BLaER1 (cell line): Measurements from ENCODE around the gene ST8SIA1.

Experiments used
- H3K27ac ChIP-seq: shearing (Covaris generic); formaldehyde crosslinking; 2 replicates; pipeline ENCODE4 v1.8.1; 2022
- H3K27me3 ChIP-seq: shearing (Covaris generic); formaldehyde crosslinking; 2 replicates; pipeline ENCODE4 v1.8.1; 2022
- H3K36me3 ChIP-seq: shearing (Covaris generic); formaldehyde crosslinking; 2 replicates; pipeline ENCODE4 v1.8.1; 2022
- H3K4me1 ChIP-seq: shearing (Covaris generic); formaldehyde crosslinking; 2 replicates; pipeline ENCODE4 v1.8.1; 2022
- H3K4me2 ChIP-seq: shearing (Covaris generic); formaldehyde crosslinking; 2 replicates; pipeline ENCODE4 v1.8.1; 2022
- H3K4me3 ChIP-seq: shearing (Covaris generic); formaldehyde crosslinking; 2 replicates; pipeline ENCODE4 v1.8.1; 2022
- H3K9ac ChIP-seq: shearing (Covaris generic); formaldehyde crosslinking; 2 replicates; pipeline ENCODE4 v1.8.1; 2022
- H3K9me3 ChIP-seq: shearing (Covaris generic); formaldehyde crosslinking; 2 replicates; pipeline ENCODE4 v1.8.1; 2022
- H4K20me1 ChIP-seq: shearing (Covaris generic); formaldehyde crosslinking; 2 replicates; pipeline ENCODE4 v1.8.1; 2022
- Cebpa-rat ChIP-seq: shearing (Covaris generic); IDR thresholded peaks from 2 replicates; pipeline ENCODE4 v1.8.1; 2022

ST8SIA1 gene

DNA sequence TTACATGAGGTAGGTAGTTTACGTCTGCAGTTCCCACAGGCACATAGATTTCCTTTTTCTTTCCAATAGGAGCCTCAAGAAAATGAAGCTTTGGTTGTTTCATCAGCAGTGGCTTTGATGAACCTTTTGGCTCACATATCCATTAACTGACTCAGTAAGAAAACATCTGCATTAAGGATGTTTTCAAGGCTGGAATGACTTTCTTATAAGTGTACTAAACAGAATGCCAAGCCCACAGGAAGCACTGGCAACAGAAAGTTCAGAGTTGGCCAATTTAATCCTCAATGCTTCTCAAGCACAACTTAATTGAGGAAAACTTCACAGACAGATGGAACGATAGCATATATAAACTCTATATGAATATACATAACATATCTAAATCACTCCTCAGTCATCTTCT, 63.5 kb downstream of the ST8SIA1 start:
- Histone ChIP-seq H3K9ac (no peak overlapping the region), H3K27me3 (no peaks in the 10 kb centered on the region), H3K9me3 (no peaks in the 10 kb centered on the region), H3K27ac (no peak overlapping the region), H4K20me1 (no peaks in the 10 kb centered on the region), H3K4me2 (no peak overlapping the region), H3K36me3 (no peaks in the 10 kb centered on the region), H3K4me1 (no peaks in the 10 kb centered on the region), H3K4me3 (no peak overlapping the region)
- no peak for TF ChIP-seq Cebpa-rat

GRCh38 chr12:22268973-22269372, 65.5 kb downstream of the ST8SIA1 start:
- Histone ChIP-seq H4K20me1 (no peaks in the 10 kb centered on the region), H3K4me3 (no peak overlapping the region), H3K9ac (no peak overlapping the region), H3K36me3 (no peaks in the 10 kb centered on the region), H3K4me2 (no peak overlapping the region), H3K4me1 (no peaks in the 10 kb centered on the region), H3K27ac (no peak overlapping the region), H3K9me3 (no peaks in the 10 kb centered on the region), H3K27me3 (no peaks in the 10 kb centered on the region)
- no peak for TF ChIP-seq Cebpa-rat

DNA sequence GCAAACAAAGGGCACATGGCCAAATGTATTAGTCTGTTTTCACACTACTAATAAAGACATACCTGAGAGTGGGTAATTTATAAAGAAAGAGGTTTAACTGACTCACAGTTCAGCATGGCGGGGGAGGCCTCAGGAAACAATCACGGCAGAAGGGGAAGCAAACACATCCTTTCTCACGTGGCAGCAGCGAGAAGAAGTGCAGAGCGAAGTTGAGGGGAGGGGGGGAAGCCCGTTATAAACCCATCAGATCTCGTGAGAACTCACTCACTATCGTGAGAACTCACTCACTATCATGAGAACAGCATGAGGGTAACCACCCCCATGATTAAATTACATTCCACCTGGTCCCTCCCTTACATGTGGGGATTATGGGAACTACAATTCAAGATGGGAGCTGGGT, 66.1 kb downstream of the ST8SIA1 start:
- no peak overlapping the region for H3K9ac ChIP-seq
- H3K9me3 ChIP-seq: no peaks in the 10 kb centered on the region
- H3K4me2 ChIP-seq: no peak overlapping the region
- no peaks in the 10 kb centered on the region for H3K27me3 ChIP-seq
- H3K36me3 ChIP-seq: no peaks in the 10 kb centered on the region
- TF ChIP-seq Cebpa-rat: no peak
- no peak overlapping the region for H3K4me3 ChIP-seq
- H3K4me1 ChIP-seq: no peaks in the 10 kb centered on the region
- H4K20me1 ChIP-seq: no peaks in the 10 kb centered on the region
- H3K27ac ChIP-seq: no peak overlapping the region

DNA sequence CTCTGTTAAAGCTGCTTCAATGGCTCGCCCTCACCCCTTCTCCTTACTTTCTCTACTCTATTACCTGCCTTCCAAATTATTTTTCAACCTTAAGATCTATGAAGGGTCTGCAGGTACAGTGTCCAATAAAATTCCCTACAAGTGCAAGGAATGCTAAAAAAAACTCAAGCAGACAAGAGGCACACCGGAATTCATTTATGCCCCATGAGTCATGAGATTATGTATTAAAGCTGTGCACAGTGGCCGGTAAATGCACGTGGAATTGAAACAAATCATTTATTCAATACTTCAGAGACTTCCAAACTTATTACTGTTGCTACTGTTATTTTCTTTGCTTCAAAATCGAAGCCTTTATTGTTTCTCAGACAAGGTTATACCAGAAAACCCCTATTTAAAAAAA, 68.4 kb downstream of the ST8SIA1 start:
- no peaks in the 10 kb centered on the region for H3K9me3 ChIP-seq
- TF ChIP-seq Cebpa-rat: no peak
- H3K27me3 ChIP-seq: no peaks in the 10 kb centered on the region
- no peak overlapping the region for H3K4me3 ChIP-seq
- no peak overlapping the region for H3K9ac ChIP-seq
- no peaks in the 10 kb centered on the region for H3K4me1 ChIP-seq
- H4K20me1 ChIP-seq: no peaks in the 10 kb centered on the region
- no peak overlapping the region for H3K27ac ChIP-seq
- H3K36me3 ChIP-seq: no peaks in the 10 kb centered on the region
- H3K4me2 ChIP-seq: no peak overlapping the region

DNA sequence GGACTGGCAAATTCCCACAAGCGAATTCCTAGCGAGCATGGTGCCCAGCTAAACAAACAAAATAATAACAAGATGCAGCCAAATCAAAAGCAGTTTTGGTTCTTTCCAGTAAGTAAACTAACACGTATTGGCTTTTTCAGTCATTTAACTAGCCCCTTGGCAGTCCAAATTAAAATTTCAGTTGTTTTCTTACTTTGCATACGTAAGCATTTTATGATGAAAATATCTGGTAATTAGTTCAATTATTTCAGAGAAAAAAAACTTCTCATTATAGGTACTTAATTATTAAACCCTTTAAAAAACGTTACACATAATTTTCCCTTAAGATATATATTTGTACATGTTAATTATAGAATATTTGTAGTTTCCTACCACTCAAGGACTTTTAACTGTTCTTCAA, 70.1 kb downstream of the ST8SIA1 start:
- no peaks in the 10 kb centered on the region for H3K27me3 ChIP-seq
- H3K27ac ChIP-seq: no peak overlapping the region
- no peak overlapping the region for H3K4me2 ChIP-seq
- no peaks in the 10 kb centered on the region for H3K9me3 ChIP-seq
- H3K36me3 ChIP-seq: no peaks in the 10 kb centered on the region
- H3K9ac ChIP-seq: no peak overlapping the region
- no peak overlapping the region for H3K4me3 ChIP-seq
- no peak for TF ChIP-seq Cebpa-rat
- H3K4me1 ChIP-seq: no peaks in the 10 kb centered on the region
- no peaks in the 10 kb centered on the region for H4K20me1 ChIP-seq

GRCh38 chr12:22262309-22262708, 72.2 kb downstream of the ST8SIA1 start:
- Histone ChIP-seq H3K27me3 (no peaks in the 10 kb centered on the region), H3K36me3 (no peaks in the 10 kb centered on the region), H3K4me2 (no peak overlapping the region), H3K4me1 (no peaks in the 10 kb centered on the region), H3K27ac (no peak overlapping the region), H4K20me1 (no peaks in the 10 kb centered on the region), H3K9me3 (no peaks in the 10 kb centered on the region), H3K9ac (no peak overlapping the region), H3K4me3 (no peak overlapping the region)
- no peak for TF ChIP-seq Cebpa-rat

DNA sequence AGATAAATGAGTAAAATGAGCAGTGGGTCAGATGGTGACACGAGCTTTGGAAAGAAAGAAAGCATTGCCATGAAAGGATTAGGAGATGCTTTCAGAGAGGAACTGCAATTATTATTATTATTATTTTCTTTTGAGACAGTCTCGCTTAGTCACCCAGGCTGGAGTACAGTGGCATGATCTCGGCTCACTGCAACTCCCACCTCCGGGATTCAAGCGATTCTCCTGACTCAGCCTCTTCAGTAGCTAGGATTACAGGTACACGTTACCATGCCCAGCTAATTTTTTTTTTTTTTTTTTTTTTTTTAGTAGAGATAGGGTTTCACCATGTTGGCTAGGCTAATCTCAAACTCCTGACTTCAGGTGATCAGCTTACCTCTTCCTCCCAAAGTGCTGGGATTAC, 77.4 kb downstream of the ST8SIA1 start:
- H3K27me3 ChIP-seq: peaks cover 36% of the 10 kb centered on the region
- no peak overlapping the region for H3K27ac ChIP-seq
- no peak overlapping the region for H3K4me3 ChIP-seq
- no peak overlapping the region for H3K4me2 ChIP-seq
- no peak overlapping the region for H3K9ac ChIP-seq
- peaks cover 5% of the 10 kb centered on the region; the same call in 1 of the 2 replicates for H4K20me1 ChIP-seq
- no peaks in the 10 kb centered on the region for H3K36me3 ChIP-seq
- no peaks in the 10 kb centered on the region for H3K9me3 ChIP-seq
- TF ChIP-seq Cebpa-rat: no peak
- H3K4me1 ChIP-seq: no peaks in the 10 kb centered on the region

- Histone ChIP-seq H3K27ac (no peak overlapping the region), H3K4me3 (no peak overlapping the region), H3K9me3 (no peaks in the 10 kb centered on the region), H3K36me3 (no peaks in the 10 kb centered on the region), H3K9ac (no peak overlapping the region), H4K20me1 (peaks cover 5% of the 10 kb centered on the region; the same call in 1 of the 2 replicates), H3K4me1 (0 out of 2 replicates have a peak, but pooled peaks cover under 1% of the 10 kb centered on the region), H3K27me3 (peaks cover 41% of the 10 kb centered on the region), H3K4me2 (no peak overlapping the region)
- no peak for TF ChIP-seq Cebpa-rat
Measured at GRCh38 chr12:22256605-22257004, 77.9 kb downstream of the ST8SIA1 start.

DNA sequence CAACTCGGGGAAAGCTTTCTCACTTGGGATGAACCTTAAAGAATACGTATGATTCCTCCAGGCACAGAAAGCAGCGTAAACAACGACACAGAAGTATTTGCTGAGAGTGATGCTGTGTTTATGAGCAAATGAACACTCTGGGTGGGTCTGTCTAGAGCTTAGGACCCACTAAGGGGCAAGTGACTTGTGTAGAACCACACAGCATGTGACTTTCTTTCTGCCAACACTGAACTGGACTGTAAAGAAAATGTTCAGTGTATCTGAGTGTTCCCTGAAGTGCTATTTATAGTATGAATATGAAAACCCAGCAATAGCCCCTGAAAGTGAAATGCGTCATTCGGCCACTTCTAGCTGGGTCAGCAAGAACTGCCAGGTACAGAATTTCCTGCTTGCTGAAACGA, 78.5 kb downstream of the ST8SIA1 start:
- Histone ChIP-seq H3K27ac (no peak overlapping the region), H3K9me3 (no peaks in the 10 kb centered on the region), H3K4me1 (peaks cover 6% of the 10 kb centered on the region), H3K4me3 (no peak overlapping the region), H3K9ac (no peak overlapping the region), H3K4me2 (no peak overlapping the region), H3K36me3 (no peaks in the 10 kb centered on the region), H3K27me3 (peaks cover 43% of the 10 kb centered on the region), H4K20me1 (peaks cover 5% of the 10 kb centered on the region; the same call in 1 of the 2 replicates)
- TF ChIP-seq Cebpa-rat: no peak

GRCh38 chr12:22255097-22255496, 79.4 kb downstream of the ST8SIA1 start:
- Histone ChIP-seq H3K27ac (no peak overlapping the region), H3K27me3 (peaks cover 43% of the 10 kb centered on the region), H3K9me3 (no peaks in the 10 kb centered on the region), H3K9ac (no peak overlapping the region), H3K4me3 (no peak overlapping the region), H3K4me2 (no peak overlapping the region), H3K36me3 (no peaks in the 10 kb centered on the region), H4K20me1 (peaks cover 5% of the 10 kb centered on the region; the same call in 1 of the 2 replicates), H3K4me1 (peaks cover 14% of the 10 kb centered on the region)
- TF ChIP-seq Cebpa-rat: no peak

DNA sequence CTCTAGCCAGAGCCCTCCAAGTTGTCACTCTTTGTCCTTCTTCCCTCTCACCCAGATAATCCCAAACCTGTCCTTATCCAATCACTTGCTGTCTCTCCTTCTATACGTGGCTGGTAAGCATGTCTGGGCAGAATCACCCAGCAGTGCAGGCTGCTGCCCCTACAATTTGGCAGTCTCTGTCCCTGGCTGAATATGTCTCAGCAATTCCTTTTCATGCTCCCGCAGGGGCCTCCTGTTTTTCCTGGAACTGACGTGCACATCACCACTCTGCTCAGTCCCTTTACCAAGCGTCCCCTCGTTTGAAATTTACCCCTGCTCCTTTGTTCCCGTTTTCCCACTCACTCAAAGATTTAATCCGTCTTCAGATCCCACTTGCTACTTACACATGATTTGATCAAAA, 80.0 kb downstream of the ST8SIA1 start:
- Histone ChIP-seq H3K27me3 (peaks cover 49% of the 10 kb centered on the region), H3K4me3 (no peak overlapping the region), H3K36me3 (no peaks in the 10 kb centered on the region), H4K20me1 (peaks cover 5% of the 10 kb centered on the region; the same call in 1 of the 2 replicates), H3K27ac (no peak overlapping the region), H3K4me1 (peaks cover 14% of the 10 kb centered on the region), H3K4me2 (no peak overlapping the region), H3K9ac (no peak overlapping the region), H3K9me3 (no peaks in the 10 kb centered on the region)
- TF ChIP-seq Cebpa-rat: no peak
